Breast epithelium (tissue), 3 donors: ENCODE data around the gene BRCA1.

Source experiments
- POLR2A ChIP-seq: fragments of 450-650 bp; IDR thresholded peaks from one replicate; pipeline ENCODE4 v1.6.1; 2016; ENCODE audit warnings: antibody characterized with exemption, mild to moderate bottlenecking, moderate library complexity
- POLR2AphosphoS5 ChIP-seq, 3 donors: sonication (generic); formaldehyde crosslinking; IDR thresholded peaks; one replicate each; pipeline ENCODE4 v1.6.1; 2017; ENCODE audit warnings: antibody characterized with exemption in 3 of 3

- no peak for TF ChIP-seq POLR2A
- no peak for TF ChIP-seq POLR2AphosphoS5 (IDR thresholded peaks at IDR 0.05)
These were observed 17.0 kb upstream of the BRCA1 start for GRCh38 chr17:43142153-43142552.
